DND-41 (cell line): Measurements from ENCODE around the gene ROCK2.

Experiments used
- ATAC-seq: fragments of 200-7000 bp; cut with Tn5 transposase; 3 replicates; pipeline ENCODE4 v1.9.1; 2021; ENCODE audit warnings: low read depth; ENCODE audit not compliant: insufficient read depth
- DNase-seq: peaks from one replicate; pipeline ENCODE4 v3.0.0-alpha.2; 2020
- H2AFZ ChIP-seq: 2 replicates; pipeline ENCODE4 v1.6.0; 2012; ENCODE audit warnings: low read depth, low read length
- H3K27ac ChIP-seq: 2 replicates; pipeline ENCODE4 v1.5.1; 2012; ENCODE audit warnings: low read length, inconsistent platforms
- H3K27me3 ChIP-seq: fragments of 200-600 bp; sonication (generic); 2 replicates; pipeline ENCODE4 v1.6.0; 2012; ENCODE audit warnings: low read length, mild to moderate bottlenecking, inconsistent platforms; ENCODE audit not compliant: insufficient read depth, poor library complexity
- H3K36me3 ChIP-seq: 2 replicates; pipeline ENCODE4 v1.5.1; 2012; ENCODE audit warnings: low read length, inconsistent platforms; ENCODE audit not compliant: insufficient read depth
- H3K4me1 ChIP-seq: 2 replicates; pipeline ENCODE4 v1.5.1; 2012; ENCODE audit warnings: mild to moderate bottlenecking, low read length; ENCODE audit not compliant: insufficient read depth
- H3K4me2 ChIP-seq: 2 replicates; pipeline ENCODE4 v1.6.0; 2012; ENCODE audit warnings: mild to moderate bottlenecking, moderate library complexity, low read length, inconsistent platforms; ENCODE audit not compliant: insufficient read depth
- H3K4me3 ChIP-seq, 2 experiments: fragments of 200-600 bp in 1 of 2; shearing (Covaris generic) in 1 of 2; 2 replicates each; pipeline ENCODE4 v1.5.1; 2012 to 2016; ENCODE audit warnings: inconsistent platforms in 2 of 2, low read length in 2 of 2, mild to moderate bottlenecking in 2 of 2, low read depth in 1 of 2, moderate library complexity in 1 of 2
- H3K79me2 ChIP-seq: 2 replicates; pipeline ENCODE4 v1.6.0; 2012; ENCODE audit warnings: low read length, inconsistent platforms; ENCODE audit not compliant: insufficient read depth
- H3K9ac ChIP-seq: 2 replicates; pipeline ENCODE4 v1.6.0; 2012; ENCODE audit warnings: low read depth, mild to moderate bottlenecking, inconsistent platforms, low read length, moderate library complexity
- H3K9me3 ChIP-seq: 2 replicates; pipeline ENCODE4 v1.5.1; 2012; ENCODE audit warnings: low read length, moderate library complexity, mild to moderate bottlenecking, inconsistent platforms; ENCODE audit not compliant: insufficient read depth, severe bottlenecking
- H4K20me1 ChIP-seq: 2 replicates; pipeline ENCODE4 v1.6.0; 2012; ENCODE audit warnings: low read length; ENCODE audit not compliant: insufficient read depth
- EZH2 ChIP-seq: IDR thresholded peaks from 3 replicates; pipeline ENCODE4 v1.6.1; 2012; ENCODE audit warnings: borderline replicate concordance, low read depth, mild to moderate bottlenecking, moderate library complexity, low read length, inconsistent platforms; ENCODE audit not compliant: severe bottlenecking
- TF ChIP-seq, protein P1 (sequence below): IDR thresholded peaks from 2 replicates; pipeline ENCODE4 v1.5.1; 2012; ENCODE audit warnings: borderline replicate concordance, low read length, moderate library complexity, mild to moderate bottlenecking; ENCODE audit not compliant: poor library complexity, severe bottlenecking; ENCODE audit errors: extremely low read depth

ROCK2 gene

DNA sequence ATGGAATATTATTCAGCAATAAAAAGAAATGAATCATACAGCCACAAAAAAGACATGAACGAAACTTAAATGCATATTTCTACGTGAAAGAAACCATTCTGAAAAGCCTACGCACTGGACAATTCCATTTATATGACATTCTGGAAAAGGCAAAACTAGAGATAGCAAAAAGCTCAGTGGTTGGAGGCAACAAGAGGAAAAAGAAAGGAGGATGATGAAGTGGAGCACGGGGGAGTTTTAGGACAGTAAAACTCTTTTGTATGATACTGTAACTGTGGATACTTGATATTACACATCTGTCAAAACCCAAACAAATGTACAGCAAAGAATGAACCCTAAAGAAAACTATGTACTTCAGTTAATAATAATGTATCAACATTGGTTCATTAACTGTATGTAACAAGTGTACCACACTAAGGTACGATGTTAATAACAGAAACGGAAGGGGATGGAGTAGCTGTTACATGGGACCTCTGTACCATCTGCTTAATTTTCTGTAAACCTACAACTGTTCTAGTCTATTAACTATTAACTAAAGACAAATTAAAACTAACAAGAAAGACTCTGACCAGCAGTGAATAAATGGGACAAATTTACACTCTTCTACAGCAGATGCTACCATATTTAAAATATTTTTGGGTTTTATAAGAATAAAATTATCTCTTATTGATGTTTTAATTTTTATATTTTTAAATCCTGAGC lies 31.5 kb downstream of the ROCK2 start:
- H3K4me2 ChIP-seq = no peak overlapping the region
- no peaks in the 10 kb centered on the region for H3K4me1 ChIP-seq
- H3K4me3 ChIP-seq = no peak overlapping the region
- H3K36me3 ChIP-seq = no peaks in the 10 kb centered on the region
- DNase-seq = no peak
- H2AFZ ChIP-seq = no peak overlapping the region
- no peak overlapping the region for H3K27ac ChIP-seq
- H3K79me2 ChIP-seq = peaks cover 82% of the 10 kb centered on the region
- H3K9ac ChIP-seq = no peak overlapping the region
- peaks cover 40% of the 10 kb centered on the region; the same call in 1 of the 2 replicates for H4K20me1 ChIP-seq
- no peaks in the 10 kb centered on the region for H3K9me3 ChIP-seq
- no peak for ATAC-seq
- TF ChIP-seq EZH2 = no peak
- TF ChIP-seq, protein P1, sequence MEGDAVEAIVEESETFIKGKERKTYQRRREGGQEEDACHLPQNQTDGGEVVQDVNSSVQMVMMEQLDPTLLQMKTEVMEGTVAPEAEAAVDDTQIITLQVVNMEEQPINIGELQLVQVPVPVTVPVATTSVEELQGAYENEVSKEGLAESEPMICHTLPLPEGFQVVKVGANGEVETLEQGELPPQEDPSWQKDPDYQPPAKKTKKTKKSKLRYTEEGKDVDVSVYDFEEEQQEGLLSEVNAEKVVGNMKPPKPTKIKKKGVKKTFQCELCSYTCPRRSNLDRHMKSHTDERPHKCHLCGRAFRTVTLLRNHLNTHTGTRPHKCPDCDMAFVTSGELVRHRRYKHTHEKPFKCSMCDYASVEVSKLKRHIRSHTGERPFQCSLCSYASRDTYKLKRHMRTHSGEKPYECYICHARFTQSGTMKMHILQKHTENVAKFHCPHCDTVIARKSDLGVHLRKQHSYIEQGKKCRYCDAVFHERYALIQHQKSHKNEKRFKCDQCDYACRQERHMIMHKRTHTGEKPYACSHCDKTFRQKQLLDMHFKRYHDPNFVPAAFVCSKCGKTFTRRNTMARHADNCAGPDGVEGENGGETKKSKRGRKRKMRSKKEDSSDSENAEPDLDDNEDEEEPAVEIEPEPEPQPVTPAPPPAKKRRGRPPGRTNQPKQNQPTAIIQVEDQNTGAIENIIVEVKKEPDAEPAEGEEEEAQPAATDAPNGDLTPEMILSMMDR = no peak
- H3K27me3 ChIP-seq = no peaks in the 10 kb centered on the region

DNA sequence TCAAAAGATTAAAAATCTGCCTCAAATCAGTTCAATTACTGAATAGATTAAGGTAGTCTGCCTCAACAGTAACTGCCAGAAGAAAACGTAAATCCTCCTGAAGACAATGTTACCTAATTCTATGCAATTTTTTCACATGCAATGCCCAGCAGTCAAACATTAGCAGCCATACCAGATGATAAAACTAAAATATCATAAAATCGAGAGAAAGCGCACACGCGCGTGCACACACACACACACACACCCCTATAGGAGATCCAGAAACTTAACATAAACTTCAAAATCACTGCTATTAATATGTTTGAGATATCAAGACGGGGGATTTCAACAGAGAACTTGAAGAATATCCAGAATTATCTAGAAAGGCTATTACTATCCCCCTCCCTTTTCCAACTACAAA lies 32.9 kb downstream of the ROCK2 start:
- no peak overlapping the region for H3K4me3 ChIP-seq
- no peak overlapping the region for H2AFZ ChIP-seq
- no peaks in the 10 kb centered on the region for H3K9me3 ChIP-seq
- H3K4me2 ChIP-seq = no peak overlapping the region
- H3K4me1 ChIP-seq = no peaks in the 10 kb centered on the region
- no peak overlapping the region for H3K9ac ChIP-seq
- TF ChIP-seq, protein P1 = no peak
- no peak for TF ChIP-seq EZH2
- no peak overlapping the region for H3K27ac ChIP-seq
- peaks cover 45% of the 10 kb centered on the region; the same call in 1 of the 2 replicates for H4K20me1 ChIP-seq
- H3K79me2 ChIP-seq = peaks cover 89% of the 10 kb centered on the region
- H3K27me3 ChIP-seq = no peaks in the 10 kb centered on the region
- DNase-seq (no peak), ATAC-seq (no peak)
- no peaks in the 10 kb centered on the region for H3K36me3 ChIP-seq

DNA sequence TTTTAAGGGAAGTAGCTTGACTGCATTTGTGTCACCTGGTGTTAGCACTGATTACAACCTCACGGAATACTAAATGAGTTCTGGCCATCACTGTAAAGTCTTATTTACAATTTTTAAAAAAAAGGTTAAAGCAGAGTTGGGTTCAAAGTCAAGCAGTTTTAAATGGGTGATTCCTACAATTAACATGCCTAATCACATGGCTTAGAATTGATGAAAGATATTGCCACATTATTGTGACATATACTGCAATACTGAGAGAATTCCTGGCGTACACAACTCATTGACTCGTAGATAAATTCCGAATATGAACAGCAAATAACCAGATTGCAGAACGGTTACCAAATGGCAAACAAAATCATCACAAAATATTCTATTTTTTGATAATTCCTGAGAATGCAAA lies 34.2 kb downstream of the ROCK2 start:
- H3K9ac ChIP-seq = no peak overlapping the region
- H3K9me3 ChIP-seq = no peaks in the 10 kb centered on the region
- no peak for TF ChIP-seq EZH2
- TF ChIP-seq, protein P1 = no peak
- no peaks in the 10 kb centered on the region for H3K36me3 ChIP-seq
- H3K79me2 ChIP-seq = peaks cover 91% of the 10 kb centered on the region
- no peaks in the 10 kb centered on the region for H3K27me3 ChIP-seq
- no peak overlapping the region for H3K4me2 ChIP-seq
- ATAC-seq (no peak), DNase-seq (no peak)
- H2AFZ ChIP-seq = no peak overlapping the region
- H3K4me1 ChIP-seq = no peaks in the 10 kb centered on the region
- no peak overlapping the region for H3K4me3 ChIP-seq
- no peak overlapping the region for H3K27ac ChIP-seq
- H4K20me1 ChIP-seq = peaks cover 52% of the 10 kb centered on the region; the same call in 1 of the 2 replicates
